ENCODE results near the gene CCDC13.

Gene CCDC13, protein sequence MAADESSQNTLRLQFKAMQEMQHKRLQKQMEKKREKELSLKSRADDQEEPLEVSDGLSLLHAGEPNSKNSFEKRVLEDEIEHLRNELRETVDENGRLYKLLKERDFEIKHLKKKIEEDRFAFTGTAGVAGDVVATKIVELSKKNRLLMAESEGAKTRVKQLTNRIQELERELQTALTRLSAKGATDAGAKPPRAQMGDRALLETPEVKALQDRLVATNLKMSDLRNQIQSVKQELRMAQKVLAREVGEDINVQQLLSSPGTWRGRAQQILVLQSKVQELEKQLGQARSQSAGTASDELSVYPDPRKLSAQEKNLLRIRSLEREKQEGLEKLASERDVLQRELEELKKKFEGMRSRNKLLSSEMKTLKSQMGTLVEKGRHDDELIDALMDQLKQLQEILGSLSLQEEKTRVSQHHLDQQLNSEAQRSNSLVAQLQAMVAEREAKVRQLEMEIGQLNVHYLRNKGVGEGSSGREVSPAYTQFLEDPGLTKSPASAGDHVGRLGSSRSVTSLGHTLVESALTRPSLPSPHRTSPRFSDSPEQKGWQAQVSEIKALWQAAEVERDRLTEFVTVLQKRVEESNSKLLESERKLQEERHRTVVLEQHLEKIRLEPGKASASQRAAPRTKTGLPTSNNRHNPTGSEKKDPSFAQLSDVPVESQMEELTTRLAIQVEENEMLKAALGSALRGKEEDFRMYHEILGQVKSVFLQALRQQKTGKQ

DNA sequence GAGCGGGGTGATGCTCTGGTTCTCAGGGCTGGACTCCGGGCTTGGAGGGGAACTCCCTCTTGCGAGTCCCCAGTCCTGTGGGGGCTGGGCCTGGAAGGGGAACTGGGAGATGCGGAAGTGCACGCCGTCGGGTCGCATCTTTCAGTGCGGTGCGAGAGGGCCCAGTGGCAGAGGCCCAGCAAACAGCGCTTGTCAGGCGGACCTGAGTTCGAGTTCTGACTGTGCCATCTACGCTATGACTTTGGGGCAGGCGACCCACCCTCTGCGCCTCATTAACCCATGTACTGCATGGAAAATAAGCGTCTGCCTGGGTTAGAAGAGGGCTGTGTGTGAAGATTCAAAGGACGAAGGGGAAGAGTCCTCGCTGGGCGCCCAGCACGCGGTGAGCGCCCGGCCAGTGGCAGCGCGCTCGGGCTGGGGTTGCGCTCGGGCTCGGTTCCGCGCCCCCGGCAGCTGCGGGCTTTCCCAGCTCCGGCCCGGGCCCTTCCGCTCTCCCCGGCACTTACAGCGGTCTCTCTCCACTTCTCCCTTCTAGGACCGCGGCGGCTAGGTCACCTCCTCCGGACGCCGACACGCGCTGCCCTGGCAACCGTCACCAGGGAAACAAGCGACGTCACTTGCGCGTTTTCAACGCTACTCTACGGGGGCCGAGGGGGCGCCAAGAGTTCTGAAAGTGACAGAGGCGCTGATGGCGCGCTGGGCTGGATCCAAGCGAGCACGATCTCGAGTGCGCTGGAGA, at the start of gene CCDC13:
TSS of gene CCDC13 (minus strand) at position 584 of the 739 bp plus-strand sequence. CDS start 14,908 bp downstream, outside the sequence.
- in situ Hi-C loops (cut with HindIII; ENCODE audit: low sequenced_read_pairs), result no loop called here
- peak; percentile 91 for DNase-seq (ENCODE audit: low read depth, low spot score)
- TF ChIP-seq, protein P1, sequence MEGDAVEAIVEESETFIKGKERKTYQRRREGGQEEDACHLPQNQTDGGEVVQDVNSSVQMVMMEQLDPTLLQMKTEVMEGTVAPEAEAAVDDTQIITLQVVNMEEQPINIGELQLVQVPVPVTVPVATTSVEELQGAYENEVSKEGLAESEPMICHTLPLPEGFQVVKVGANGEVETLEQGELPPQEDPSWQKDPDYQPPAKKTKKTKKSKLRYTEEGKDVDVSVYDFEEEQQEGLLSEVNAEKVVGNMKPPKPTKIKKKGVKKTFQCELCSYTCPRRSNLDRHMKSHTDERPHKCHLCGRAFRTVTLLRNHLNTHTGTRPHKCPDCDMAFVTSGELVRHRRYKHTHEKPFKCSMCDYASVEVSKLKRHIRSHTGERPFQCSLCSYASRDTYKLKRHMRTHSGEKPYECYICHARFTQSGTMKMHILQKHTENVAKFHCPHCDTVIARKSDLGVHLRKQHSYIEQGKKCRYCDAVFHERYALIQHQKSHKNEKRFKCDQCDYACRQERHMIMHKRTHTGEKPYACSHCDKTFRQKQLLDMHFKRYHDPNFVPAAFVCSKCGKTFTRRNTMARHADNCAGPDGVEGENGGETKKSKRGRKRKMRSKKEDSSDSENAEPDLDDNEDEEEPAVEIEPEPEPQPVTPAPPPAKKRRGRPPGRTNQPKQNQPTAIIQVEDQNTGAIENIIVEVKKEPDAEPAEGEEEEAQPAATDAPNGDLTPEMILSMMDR (IDR thresholded peaks at IDR 0.05; ENCODE audit: low read depth, low read length), result no peak
- H3K4me3 ChIP-seq (ENCODE audit: low read depth, low read length), result peak within 1 kb of the TSS; percentile 54

DNA sequence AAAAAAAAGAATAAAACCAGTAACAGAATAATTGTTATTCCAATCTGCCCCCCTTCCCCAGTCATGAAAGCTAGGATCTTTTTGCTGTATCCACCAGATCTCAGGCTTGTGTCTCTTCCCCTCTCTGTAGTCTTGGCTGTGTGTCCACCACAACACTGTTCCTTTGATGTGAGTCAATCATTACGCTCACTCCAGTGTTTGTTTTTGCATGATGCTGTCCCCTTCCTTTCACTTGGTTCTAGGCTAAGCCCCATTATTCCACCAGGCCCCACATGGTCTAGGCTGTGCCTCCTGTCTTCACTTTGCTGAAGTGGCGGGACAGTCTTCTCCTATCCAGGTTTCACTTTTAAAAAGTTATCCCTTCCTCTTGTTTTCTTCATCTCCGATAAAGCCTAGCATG, 49.8 kb upstream of the CCDC13 start:
- no peak for DNase-seq (ENCODE audit: low read depth, low spot score)
- no peak overlapping the region for H3K4me3 ChIP-seq (ENCODE audit: low read depth, low read length)
- TF ChIP-seq, protein P1 (IDR thresholded peaks at IDR 0.05; ENCODE audit: low read depth, low read length), result no peak
- in situ Hi-C loops (cut with HindIII; ENCODE audit: low sequenced_read_pairs), result no loop called here

DNA sequence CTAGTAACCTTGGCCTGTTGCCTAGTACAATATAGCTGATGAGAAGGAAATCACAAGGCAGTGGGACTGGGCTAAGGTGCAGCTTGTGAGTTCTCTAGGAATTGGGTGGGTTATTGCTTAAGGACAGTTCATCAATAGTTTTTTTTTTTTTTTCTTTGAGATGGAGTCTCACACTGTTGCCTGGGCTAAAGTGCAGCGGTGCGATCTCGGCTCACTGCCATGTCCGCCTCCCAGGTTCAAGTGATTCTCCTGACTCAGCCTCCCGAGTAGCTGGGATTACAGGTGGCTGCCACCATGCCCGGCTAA, 47.6 kb upstream of the CCDC13 start:
- in situ Hi-C loops (cut with HindIII; ENCODE audit: low sequenced_read_pairs), result no loop called here
- TF ChIP-seq, protein P1 (IDR thresholded peaks at IDR 0.05; ENCODE audit: low read depth, low read length), result no peak
- DNase-seq (ENCODE audit: low read depth, low spot score), result no peak
- no peak overlapping the region for H3K4me3 ChIP-seq (ENCODE audit: low read depth, low read length)

DNA sequence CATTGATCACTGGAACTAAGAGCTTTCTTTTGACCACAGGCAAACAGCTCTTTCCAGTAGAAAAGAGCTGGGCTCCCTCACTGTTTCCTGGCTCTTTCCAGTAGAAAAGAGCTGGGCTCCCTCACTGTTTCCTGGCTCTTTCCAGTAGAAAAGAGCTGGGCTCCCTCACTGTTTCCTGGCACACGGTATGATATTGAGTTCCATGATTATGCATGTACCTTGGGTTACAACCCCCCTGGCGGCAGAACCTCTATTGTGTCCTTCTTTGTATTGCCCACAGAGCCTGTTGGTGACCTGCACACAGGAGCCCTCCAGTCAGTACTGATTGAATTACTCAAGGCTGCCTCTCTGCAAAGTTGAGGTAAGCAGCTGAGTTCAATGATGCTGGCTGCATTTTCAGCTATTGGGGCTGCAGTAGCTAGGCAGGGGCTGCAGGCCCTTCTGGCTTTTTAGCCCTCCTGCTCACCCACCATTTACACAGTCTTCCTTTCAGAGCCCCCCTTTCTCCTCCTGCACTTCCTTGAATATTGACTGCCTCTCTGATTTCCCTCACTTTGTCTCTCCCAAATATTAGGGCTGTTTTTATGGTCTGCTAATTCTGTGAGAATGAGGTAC, 46.4 kb upstream of the CCDC13 start:
- TF ChIP-seq, protein P1 (IDR thresholded peaks at IDR 0.05; ENCODE audit: low read depth, low read length), result no peak
- no peak for DNase-seq (ENCODE audit: low read depth, low spot score)
- H3K4me3 ChIP-seq (ENCODE audit: low read depth, low read length), result no peak overlapping the region
- in situ Hi-C loops (cut with HindIII; ENCODE audit: low sequenced_read_pairs), result no loop called here

DNA sequence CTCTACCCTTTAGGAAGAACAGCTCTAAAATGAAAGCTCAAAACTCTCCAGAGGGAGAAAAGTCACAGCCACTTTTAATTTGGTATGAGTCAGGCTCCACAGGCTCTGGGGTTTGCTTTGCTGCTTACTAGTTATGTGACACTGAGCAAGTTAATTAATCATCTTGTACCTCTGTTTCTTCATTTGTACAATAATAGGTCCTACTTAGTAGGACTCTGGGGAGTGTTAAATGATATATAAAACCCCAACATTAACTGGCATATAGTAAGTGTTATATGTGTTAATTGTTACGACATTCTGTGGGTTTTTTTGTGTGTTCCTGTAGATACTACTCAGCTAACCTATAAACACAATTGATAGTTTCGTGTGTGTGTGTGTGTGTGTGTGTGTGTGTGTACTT, 42.8 kb upstream of the CCDC13 start:
- DNase-seq (ENCODE audit: low read depth, low spot score), result no peak
- H3K4me3 ChIP-seq (ENCODE audit: low read depth, low read length), result no peak overlapping the region
- in situ Hi-C loops (cut with HindIII; ENCODE audit: low sequenced_read_pairs), result no loop called here
- TF ChIP-seq, protein P1 (IDR thresholded peaks at IDR 0.05; ENCODE audit: low read depth, low read length), result no peak

DNA sequence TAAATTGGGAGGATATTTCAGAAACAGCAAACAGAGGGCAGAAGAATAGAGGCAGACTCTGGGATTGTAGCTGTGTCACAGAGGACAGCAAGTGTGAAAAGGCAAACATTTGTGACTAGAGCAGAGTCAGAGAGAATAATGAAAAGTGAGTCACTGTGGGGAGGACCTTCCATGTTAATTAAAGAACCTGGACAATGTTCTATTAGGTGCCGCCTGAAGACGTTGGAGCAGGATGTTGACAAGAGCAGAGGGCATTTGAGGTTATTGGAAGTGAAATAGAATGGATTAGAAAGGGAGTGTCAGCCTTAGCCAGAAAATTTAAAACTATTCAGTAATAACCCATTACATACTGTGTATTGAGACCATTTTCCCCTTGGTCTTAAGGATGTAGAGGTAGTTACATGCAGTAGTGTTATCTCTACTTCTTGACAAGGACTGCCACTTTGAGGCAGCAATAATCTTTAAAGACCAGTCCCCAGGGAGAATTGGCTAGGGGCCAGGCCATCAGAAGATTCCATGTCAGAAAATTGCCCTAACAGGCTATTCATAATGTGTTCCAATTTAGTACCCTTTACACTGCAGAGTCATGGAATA, 42.0 kb upstream of the CCDC13 start:
- no peak overlapping the region for H3K4me3 ChIP-seq (ENCODE audit: low read depth, low read length)
- DNase-seq (ENCODE audit: low read depth, low spot score), result no peak
- in situ Hi-C loops (cut with HindIII; ENCODE audit: low sequenced_read_pairs), result no loop called here
- TF ChIP-seq, protein P1 (IDR thresholded peaks at IDR 0.05; ENCODE audit: low read depth, low read length), result no peak

All from astrocyte of the spinal cord (primary cell).